22Rv1 (cell line): ENCODE measurements around the gene CASD1.

Source experiments
- ZFX ChIP-seq: fragments of 450-650 bp; IDR thresholded peaks from 2 replicates; pipeline ENCODE4 v1.6.1; 2017; ENCODE audit warnings: antibody characterized with exemption, borderline replicate concordance
- TF ChIP-seq, protein P1 (sequence below): fragments of 450-650 bp; IDR thresholded peaks from 2 replicates; pipeline ENCODE4 v1.5.1; 2017; ENCODE audit warnings: mild to moderate bottlenecking

DNA sequence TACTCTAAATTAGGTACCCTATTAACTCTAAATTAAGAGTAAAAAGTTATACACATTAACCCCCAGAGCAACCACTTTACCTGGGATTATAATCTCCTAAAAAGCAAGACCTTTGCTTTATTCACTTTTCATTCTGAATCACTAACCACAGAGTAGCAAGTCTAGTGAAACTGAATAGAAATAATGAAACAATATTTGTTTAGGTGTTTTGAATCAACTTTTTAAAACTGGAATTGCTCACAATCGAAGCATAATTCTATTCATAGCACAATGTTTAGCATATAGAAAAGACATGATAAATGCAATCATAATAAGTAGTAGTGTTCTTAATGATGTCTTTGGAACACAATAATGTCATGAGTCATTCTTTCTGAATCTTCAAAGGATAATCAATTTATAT, 37.0 kb upstream of the CASD1 start:
- TF ChIP-seq, protein P1, sequence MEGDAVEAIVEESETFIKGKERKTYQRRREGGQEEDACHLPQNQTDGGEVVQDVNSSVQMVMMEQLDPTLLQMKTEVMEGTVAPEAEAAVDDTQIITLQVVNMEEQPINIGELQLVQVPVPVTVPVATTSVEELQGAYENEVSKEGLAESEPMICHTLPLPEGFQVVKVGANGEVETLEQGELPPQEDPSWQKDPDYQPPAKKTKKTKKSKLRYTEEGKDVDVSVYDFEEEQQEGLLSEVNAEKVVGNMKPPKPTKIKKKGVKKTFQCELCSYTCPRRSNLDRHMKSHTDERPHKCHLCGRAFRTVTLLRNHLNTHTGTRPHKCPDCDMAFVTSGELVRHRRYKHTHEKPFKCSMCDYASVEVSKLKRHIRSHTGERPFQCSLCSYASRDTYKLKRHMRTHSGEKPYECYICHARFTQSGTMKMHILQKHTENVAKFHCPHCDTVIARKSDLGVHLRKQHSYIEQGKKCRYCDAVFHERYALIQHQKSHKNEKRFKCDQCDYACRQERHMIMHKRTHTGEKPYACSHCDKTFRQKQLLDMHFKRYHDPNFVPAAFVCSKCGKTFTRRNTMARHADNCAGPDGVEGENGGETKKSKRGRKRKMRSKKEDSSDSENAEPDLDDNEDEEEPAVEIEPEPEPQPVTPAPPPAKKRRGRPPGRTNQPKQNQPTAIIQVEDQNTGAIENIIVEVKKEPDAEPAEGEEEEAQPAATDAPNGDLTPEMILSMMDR: no peak
- TF ChIP-seq ZFX: no peak
